Trophoblast cell (in vitro differentiated cells and primary cell): ENCODE results near the gene RALA.

Experiments used
- DNase-seq, 2 donors: peaks; one replicate each; pipeline ENCODE4 v3.0.0-alpha.2; 2016
- H2AFZ ChIP-seq: 2 replicates; pipeline ENCODE4 v1.6.1; 2013; ENCODE audit warnings: low read length, moderate library complexity, mild to moderate bottlenecking; ENCODE audit not compliant: insufficient read depth, poor library complexity
- H2AK5ac ChIP-seq: 2 replicates; pipeline ENCODE4 v1.6.1; 2013; ENCODE audit warnings: mild to moderate bottlenecking, low read length
- H2BK120ac ChIP-seq: 2 replicates; pipeline ENCODE4 v1.6.1; 2013; ENCODE audit warnings: low read length, mild to moderate bottlenecking, moderate library complexity; ENCODE audit not compliant: insufficient read depth, poor library complexity
- H2BK12ac ChIP-seq: 2 replicates; pipeline ENCODE4 v1.6.1; 2013; ENCODE audit warnings: mild to moderate bottlenecking, low read length, moderate library complexity
- H2BK5ac ChIP-seq: 2 replicates; pipeline ENCODE4 v1.6.1; 2013; ENCODE audit warnings: low read length, low read depth, moderate library complexity, mild to moderate bottlenecking; ENCODE audit not compliant: poor library complexity
- H3K14ac ChIP-seq: 2 replicates; pipeline ENCODE4 v1.6.1; 2013; ENCODE audit warnings: mild to moderate bottlenecking, low read length
- H3K18ac ChIP-seq: 2 replicates; pipeline ENCODE4 v1.6.1; 2013; ENCODE audit warnings: mild to moderate bottlenecking, low read length
- H3K23ac ChIP-seq: 2 replicates; pipeline ENCODE4 v1.6.1; 2013; ENCODE audit warnings: low read length
- H3K27ac ChIP-seq: 2 replicates; pipeline ENCODE4 v1.5.1; 2013; ENCODE audit warnings: low read depth, mild to moderate bottlenecking, inconsistent platforms, low read length, moderate library complexity
- H3K27me3 ChIP-seq: 2 replicates; pipeline ENCODE4 v1.6.1; 2013; ENCODE audit warnings: inconsistent platforms, mild to moderate bottlenecking, low read length, moderate library complexity; ENCODE audit not compliant: insufficient read depth
- H3K36me3 ChIP-seq, 2 experiments: 1 replicate in 1 of 2; 2 replicates in 1 of 2; pipeline ENCODE4 v1.6.1; 2013; ENCODE audit warnings: low read length in 2 of 2, mild to moderate bottlenecking in 2 of 2, moderate library complexity in 1 of 2; ENCODE audit not compliant: insufficient read depth in 2 of 2, control insufficient read depth in 1 of 2
- H3K4ac ChIP-seq: 2 replicates; pipeline ENCODE4 v1.6.1; 2013; ENCODE audit warnings: low read depth, mild to moderate bottlenecking, low read length, moderate library complexity
- H3K4me1 ChIP-seq, 2 experiments: 1 replicate in 1 of 2; 2 replicates in 1 of 2; pipeline ENCODE4 v1.6.1; 2013; ENCODE audit warnings: low read length in 2 of 2, mild to moderate bottlenecking in 2 of 2, moderate library complexity in 1 of 2; ENCODE audit not compliant: insufficient read depth in 2 of 2, control insufficient read depth in 1 of 2
- H3K4me2 ChIP-seq: 2 replicates; pipeline ENCODE4 v1.6.1; 2013; ENCODE audit warnings: inconsistent platforms, mild to moderate bottlenecking, low read length, moderate library complexity
- H3K4me3 ChIP-seq: 2 replicates; pipeline ENCODE4 v1.5.1; 2013; ENCODE audit warnings: mild to moderate bottlenecking, low read depth, low read length, inconsistent platforms
- H3K79me1 ChIP-seq: one replicate; pipeline ENCODE4 v1.6.1; 2013; ENCODE audit warnings: low read length
- H3K79me2 ChIP-seq: 2 replicates; pipeline ENCODE4 v1.6.1; 2013; ENCODE audit warnings: low read length, mild to moderate bottlenecking; ENCODE audit not compliant: control insufficient read depth, insufficient read depth, poor library complexity
- H3K9ac ChIP-seq: 2 replicates; pipeline ENCODE4 v1.6.1; 2013; ENCODE audit warnings: mild to moderate bottlenecking, low read length
- H3K9me3 ChIP-seq: 2 replicates; pipeline ENCODE4 v1.6.1; 2013; ENCODE audit warnings: low read depth, mild to moderate bottlenecking, control low read depth, inconsistent platforms, low read length; ENCODE audit not compliant: insufficient read depth
- H4K12ac ChIP-seq: 2 replicates; pipeline ENCODE4 v1.6.1; 2013; ENCODE audit warnings: low read depth, mild to moderate bottlenecking, low read length, moderate library complexity
- H4K8ac ChIP-seq: 2 replicates; pipeline ENCODE4 v1.6.1; 2013; ENCODE audit warnings: low read depth, mild to moderate bottlenecking, low read length, moderate library complexity
- H4K91ac ChIP-seq: one replicate; pipeline ENCODE4 v1.6.1; 2013; ENCODE audit warnings: low read depth, mild to moderate bottlenecking, low read length, moderate library complexity
- WGBS: extraction: QIAGEN DNeasy Blood & Tissue Kit; methylation state at CpG from one replicate; pipeline ENCODE4 v1.1.7; 2013; ENCODE audit warnings: missing lambda C conversion rate; ENCODE audit not compliant: insufficient read length, insufficient coverage; ENCODE audit errors: extremely low coverage; 5-methylcytosine and 5-hydroxymethylcytosine counted together

RALA gene

GRCh38 chr7:39673868-39674267 is 50.5 kb downstream of the RALA start:
- DNase-seq: no peak
- Histone ChIP-seq H3K27me3 (no peaks in the 10 kb centered on the region), H4K8ac (no peak overlapping the region), H3K18ac (no peak overlapping the region), H3K4ac (no peak overlapping the region), H2BK120ac (no peak overlapping the region), H2BK12ac (no peak overlapping the region), H2BK5ac (no peak overlapping the region), H2AFZ (no peak overlapping the region), H3K9ac (no peak overlapping the region), H3K4me2 (no peak overlapping the region), H3K79me1 (no peaks in the 10 kb centered on the region), H3K4me3 (no peak overlapping the region), H3K79me2 (no peaks in the 10 kb centered on the region), H3K36me3 (peaks cover 0 to 2% of the 10 kb centered on the region in 2 experiments), H4K91ac (no peak overlapping the region), H2AK5ac (no peak overlapping the region), H3K9me3 (peaks cover 2% of the 10 kb centered on the region), H3K23ac (no peak overlapping the region), H4K12ac (no peak overlapping the region), H3K27ac (no peak overlapping the region), H3K4me1 (no peaks in the 10 kb centered on the region), H3K14ac (no peak overlapping the region)
- WGBS: no CpG with 5 or more reads among the region's 3 CpGs

- Histone ChIP-seq H2BK5ac (no peak overlapping the region), H2AFZ (no peak overlapping the region), H3K27ac (no peak overlapping the region), H3K14ac (no peak overlapping the region), H3K79me2 (no peaks in the 10 kb centered on the region), H3K18ac (no peak overlapping the region), H3K4me3 (no peak overlapping the region), H3K4ac (no peak overlapping the region), H4K8ac (no peak overlapping the region), H3K27me3 (no peaks in the 10 kb centered on the region), H3K79me1 (no peaks in the 10 kb centered on the region), H4K91ac (no peak overlapping the region), H2BK12ac (no peak overlapping the region), H4K12ac (no peak overlapping the region), H3K4me1 (no peaks in the 10 kb centered on the region), H3K36me3 (peaks cover 0 to 2% of the 10 kb centered on the region in 2 experiments), H3K4me2 (no peak overlapping the region), H3K9ac (no peak overlapping the region), H2AK5ac (no peak overlapping the region), H3K9me3 (peaks cover 2% of the 10 kb centered on the region), H3K23ac (no peak overlapping the region), H2BK120ac (no peak overlapping the region)
- no peak for DNase-seq
- no CpG with 5 or more reads among the region's 1 CpG for WGBS
Observed at GRCh38 chr7:39674406-39674805, 51.0 kb downstream of the RALA start.

GRCh38 chr7:39676346-39676745 is 53.0 kb downstream of the RALA start:
- H3K4me1 ChIP-seq: no peaks in the 10 kb centered on the region
- no peak overlapping the region for H3K4me2 ChIP-seq
- no peak overlapping the region for H2BK120ac ChIP-seq
- H2BK5ac ChIP-seq: no peak overlapping the region
- no peak overlapping the region for H3K9ac ChIP-seq
- H2BK12ac ChIP-seq: no peak overlapping the region
- no peak overlapping the region for H3K23ac ChIP-seq
- no peak overlapping the region for H3K14ac ChIP-seq
- H3K27ac ChIP-seq: no peak overlapping the region
- H2AFZ ChIP-seq: no peak overlapping the region
- H3K18ac ChIP-seq: no peak overlapping the region
- no peaks in the 10 kb centered on the region for H3K79me2 ChIP-seq
- no peak overlapping the region for H2AK5ac ChIP-seq
- WGBS: no CpG with 5 or more reads among the region's 2 CpGs
- H3K79me1 ChIP-seq: no peaks in the 10 kb centered on the region
- peaks cover 0 to 2% of the 10 kb centered on the region in 2 experiments for H3K36me3 ChIP-seq
- H3K27me3 ChIP-seq: no peaks in the 10 kb centered on the region
- H4K8ac ChIP-seq: no peak overlapping the region
- H3K9me3 ChIP-seq: peaks cover 2% of the 10 kb centered on the region
- H4K91ac ChIP-seq: no peak overlapping the region
- H4K12ac ChIP-seq: no peak overlapping the region
- DNase-seq: no peak
- no peak overlapping the region for H3K4me3 ChIP-seq
- H3K4ac ChIP-seq: no peak overlapping the region

GRCh38 chr7:39678930-39679709 is 55.7 kb downstream of the RALA start:
- H3K4me3 ChIP-seq: no peak overlapping the region
- H2BK12ac ChIP-seq: no peak overlapping the region
- H2BK5ac ChIP-seq: no peak overlapping the region
- H2AK5ac ChIP-seq: no peak overlapping the region
- no peak overlapping the region for H3K4me2 ChIP-seq
- no peak overlapping the region for H3K23ac ChIP-seq
- H2AFZ ChIP-seq: no peak overlapping the region
- no peak overlapping the region for H3K9ac ChIP-seq
- H3K79me1 ChIP-seq: no peaks in the 10 kb centered on the region
- H3K27me3 ChIP-seq: no peaks in the 10 kb centered on the region
- DNase-seq: no peak
- H3K18ac ChIP-seq: no peak overlapping the region
- no peak overlapping the region for H4K12ac ChIP-seq
- no peak overlapping the region for H3K27ac ChIP-seq
- H3K4me1 ChIP-seq: peaks cover 3 to 5% of the 10 kb centered on the region in 2 experiments
- H4K91ac ChIP-seq: no peak overlapping the region
- H3K79me2 ChIP-seq: no peaks in the 10 kb centered on the region
- H3K36me3 ChIP-seq: peaks cover 0 to 2% of the 10 kb centered on the region in 2 experiments
- H3K9me3 ChIP-seq: peaks cover 2% of the 10 kb centered on the region
- WGBS: no CpG with 5 or more reads among the region's 6 CpGs
- H3K4ac ChIP-seq: no peak overlapping the region
- H3K14ac ChIP-seq: no peak overlapping the region
- H2BK120ac ChIP-seq: no peak overlapping the region
- no peak overlapping the region for H4K8ac ChIP-seq
